Epithelial cell of esophagus (primary cell): Measurements from ENCODE around the gene PGAM5.
A peak's percentile ranks its signal among the peaks of the same experiment; 100 is the strongest.

Source experiments
- DNase-seq: peaks from one replicate; pipeline ENCODE4 v3.0.0; 2010; ENCODE audit warnings: low read depth
- H3K4me3 ChIP-seq: 2 replicates; pipeline ENCODE4 v1.5.1; 2011; ENCODE audit warnings: mild to moderate bottlenecking, low read length, control low read depth
- CTCF ChIP-seq: IDR thresholded peaks from 2 replicates; pipeline ENCODE4 v1.5.1; 2011; ENCODE audit warnings: low read depth, mild to moderate bottlenecking, low read length, control low read depth, inconsistent platforms; ENCODE audit not compliant: insufficient read depth; ENCODE audit errors: missing control alignments

PGAM5 gene

GRCh38 chr12:132674561-132674960, 36.1 kb upstream of the PGAM5 start:
- no peak overlapping the region for H3K4me3 ChIP-seq
- TF ChIP-seq CTCF: no peak
- no peak for DNase-seq

GRCh38 chr12:132675757-132676432, 34.7 kb upstream of the PGAM5 start:
- no peak for DNase-seq
- H3K4me3 ChIP-seq: no peak overlapping the region
- no peak for TF ChIP-seq CTCF

- DNase-seq: no peak
- TF ChIP-seq CTCF: no peak
- no peak overlapping the region for H3K4me3 ChIP-seq
These were observed 33.1 kb upstream of the PGAM5 start for GRCh38 chr12:132677492-132677891.

- no peak for TF ChIP-seq CTCF
- DNase-seq: no peak
These were observed 25.2 kb upstream of the PGAM5 start for GRCh38 chr12:132685400-132685799.

GRCh38 chr12:132686825-132687210, 23.8 kb upstream of the PGAM5 start:
- no peak for DNase-seq
- TF ChIP-seq CTCF: no peak
- peak overlapping the region; percentile 49 for H3K4me3 ChIP-seq

More at GRCh38 chr12:132685400-132685799, 25.2 kb upstream of the PGAM5 start:
- H3K4me3 ChIP-seq: no peak overlapping the region

- H3K4me3 ChIP-seq: peak within 1 kb of the TSS; percentile 49
- TF ChIP-seq CTCF: no peak
- DNase-seq: peak; percentile 95
These were observed 23.2 kb upstream of the PGAM5 start, which contains the start of the genes POLE and PXMP2 for GRCh38 chr12:132687211-132688164. Gene POLE (minus strand): TSS chr12:132687342. CDS start chr12:132687315, 27 bp downstream. Gene PXMP2 (plus strand): TSS chr12:132687587. CDS start chr12:132687671, 84 bp downstream.
